HepG2 (cell line): ENCODE data around the gene ARL4D. TPM values are rescaled to one million over a fixed set of nuclear protein-coding genes. Genes with fewer than 3 reads are reported as not detected.

Experiments used
- CREB3 ChIP-seq: sonication (generic); formaldehyde crosslinking; IDR thresholded peaks from 2 replicates; pipeline ENCODE4 v1.5.0; 2020; ENCODE audit warnings: missing genetic modification reagents
- DNMT3B ChIP-seq: conservative IDR thresholded peaks from 2 replicates; pipeline ENCODE4 v1.6.1; 2016; ENCODE audit warnings: missing biosample characterization, control low read depth
- FOSL2 ChIP-seq: sonication (generic); formaldehyde crosslinking; IDR thresholded peaks from 2 replicates; pipeline ENCODE4 v1.4.0; 2020; ENCODE audit warnings: missing genetic modification reagents
- GRHL1 ChIP-seq: sonication (generic); formaldehyde crosslinking; conservative IDR thresholded peaks from 2 replicates; pipeline ENCODE4 v1.8.0; 2022; ENCODE audit warnings: missing genetic modification reagents
- HNRNPK ChIP-seq: fragments of 200-400 bp; formaldehyde crosslinking; IDR thresholded peaks from 2 replicates; pipeline ENCODE4 v1.6.1; 2018; ENCODE audit warnings: low read length, low read depth, moderate library complexity, mild to moderate bottlenecking; ENCODE audit not compliant: poor library complexity, severe bottlenecking
- HOXD1 ChIP-seq: sonication (generic); formaldehyde crosslinking; IDR thresholded peaks from 2 replicates; pipeline ENCODE4 v1.5.0; 2020; ENCODE audit warnings: missing genetic modification reagents
- MXI1 ChIP-seq: IDR thresholded peaks from 3 replicates; pipeline ENCODE4 v1.6.1; 2012; ENCODE audit warnings: low read depth, low read length, inconsistent platforms, borderline replicate concordance
- PHB2 ChIP-seq: fragments of 450-650 bp; IDR thresholded peaks from 2 replicates; pipeline ENCODE4 v1.6.1; 2018; ENCODE audit not compliant: partially characterized antibody
- POGZ ChIP-seq: sonication (generic); formaldehyde crosslinking; IDR thresholded peaks from 2 replicates; pipeline ENCODE4 v1.4.0; 2020; ENCODE audit warnings: mild to moderate bottlenecking, missing genetic modification reagents
- RFXANK ChIP-seq: IDR thresholded peaks from 2 replicates; pipeline ENCODE4 v1.6.1; 2016
- ZBTB42 ChIP-seq: sonication (generic); formaldehyde crosslinking; IDR thresholded peaks from 2 replicates; pipeline ENCODE4 v1.5.0; 2020; ENCODE audit warnings: mild to moderate bottlenecking, missing genetic modification reagents
- ZFP36 ChIP-seq: fragments of 150-350 bp; IDR thresholded peaks from 2 replicates; pipeline ENCODE4 v1.6.1; 2018; ENCODE audit warnings: borderline replicate concordance, low read length, low read depth; ENCODE audit not compliant: partially characterized antibody
- ZNF143 ChIP-seq: sonication (generic); formaldehyde crosslinking; IDR thresholded peaks from 2 replicates; pipeline ENCODE4 v1.4.0; 2020; ENCODE audit warnings: missing genetic modification reagents
- ZNF432 ChIP-seq: sonication (generic); formaldehyde crosslinking; IDR thresholded peaks from 2 replicates; pipeline ENCODE4 v1.5.0; 2020; ENCODE audit warnings: missing genetic modification reagents, mild to moderate bottlenecking, borderline replicate concordance
- ZNF496 ChIP-seq: sonication (generic); formaldehyde crosslinking; IDR thresholded peaks from 2 replicates; pipeline ENCODE4 v1.8.1; 2023; ENCODE audit warnings: mild to moderate bottlenecking, moderate library complexity, missing genetic modification reagents; ENCODE audit not compliant: insufficient replicate concordance
- ZNF501 ChIP-seq: sonication (generic); formaldehyde crosslinking; IDR thresholded peaks from 2 replicates; pipeline ENCODE4 v1.5.1; 2020; ENCODE audit warnings: mild to moderate bottlenecking, moderate library complexity, missing genetic modification reagents
- ZNF547 ChIP-seq: sonication (generic); formaldehyde crosslinking; IDR thresholded peaks from 2 replicates; pipeline ENCODE4 v1.5.1; 2020; ENCODE audit warnings: mild to moderate bottlenecking, missing genetic modification reagents
- ZNF572 ChIP-seq: sonication (generic); formaldehyde crosslinking; IDR thresholded peaks from 2 replicates; pipeline ENCODE4 v1.5.1; 2020; ENCODE audit warnings: mild to moderate bottlenecking, missing genetic modification reagents
- ZNF777 ChIP-seq: sonication (generic); formaldehyde crosslinking; IDR thresholded peaks from 2 replicates; pipeline ENCODE4 v1.4.0; 2020; ENCODE audit warnings: missing genetic modification reagents
- polyA plus RNA-seq, 8 experiments: library from polyadenylated mRNA; depleted of rRNA in 3 of 8; stranded (reverse) in 7 of 8; unstranded in 1 of 8; fragments of >200 nt; fragmentation: Illumina TruSeq in 4 of 8; extraction: Trizol in 4 of 8; gene quantifications; 2 replicates each; pipeline versions ENCODE4 v1.2.1 to v1.2.3, GENCODE V29; 2011 to 2016; ENCODE audit warnings: low read depth in 4 of 8, missing spikeins in 1 of 8, mixed read lengths in 1 of 8; ENCODE audit not compliant: insufficient read depth in 1 of 8
- total RNA-seq, 5 experiments: library from RNA; depleted of rRNA; stranded (reverse); fragments of >200 nt; fragmentation: Illumina TruSeq; extraction: Trizol; gene quantifications; 2 replicates each; pipeline ENCODE4 v1.2.3, GENCODE V29; 2016; ENCODE audit warnings: low read depth in 1 of 5
- TF ChIP-seq, protein P1 (sequence below): sonication (generic); formaldehyde crosslinking; IDR thresholded peaks from 2 replicates; pipeline ENCODE4 v1.4.0; 2020; ENCODE audit warnings: mild to moderate bottlenecking, missing genetic modification reagents
- TF ChIP-seq, protein P2 (sequence below): sonication (generic); formaldehyde crosslinking; conservative IDR thresholded peaks from 2 replicates; pipeline ENCODE4 v1.4.0; 2020; ENCODE audit warnings: missing genetic modification reagents

The ARL4D gene
- total and polyA plus RNA-seq, 2 of the 13 experiments (the other 11 are each of a cell fraction or from before 2014, with no cell fraction given), result 9.0 to 25.9 TPM

DNA sequence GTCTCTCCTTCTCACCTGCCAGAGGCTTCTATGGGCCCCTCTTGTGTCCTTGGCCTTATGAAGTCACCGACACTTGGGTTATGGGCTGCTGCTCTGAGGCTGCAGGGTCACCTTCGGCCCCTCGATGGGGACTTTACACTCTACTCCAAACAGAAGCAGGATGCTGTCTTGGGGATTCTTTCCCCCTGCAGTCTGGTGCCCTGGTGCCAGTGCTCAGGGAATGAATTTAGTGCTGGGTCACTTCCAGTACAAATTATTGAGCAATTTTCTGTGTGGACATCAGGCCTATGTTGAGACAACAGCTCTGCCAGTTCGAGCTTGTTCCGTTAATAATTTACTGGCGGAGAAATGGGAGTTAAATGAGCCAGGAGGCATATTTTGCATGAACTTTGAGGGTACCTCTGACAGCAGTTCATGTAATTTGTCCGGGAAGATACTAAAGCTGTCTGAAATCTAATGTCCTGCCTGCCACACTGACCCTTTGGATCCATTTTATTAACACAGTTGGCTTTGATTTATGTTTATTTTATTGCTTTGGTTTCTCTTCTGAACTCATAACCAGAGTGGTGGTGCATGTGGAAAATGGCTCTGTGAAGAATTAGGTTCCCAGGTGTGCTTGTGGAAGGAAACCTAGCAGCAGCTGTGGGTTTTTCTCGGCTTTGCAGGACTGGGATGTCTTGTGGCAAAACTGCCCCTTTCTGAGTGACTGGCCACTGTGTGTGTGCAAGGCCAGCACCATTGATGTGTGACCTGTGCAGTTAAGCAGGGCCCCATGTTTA lies 50.9 kb downstream of the ARL4D start (continued):
- TF ChIP-seq, protein P1, sequence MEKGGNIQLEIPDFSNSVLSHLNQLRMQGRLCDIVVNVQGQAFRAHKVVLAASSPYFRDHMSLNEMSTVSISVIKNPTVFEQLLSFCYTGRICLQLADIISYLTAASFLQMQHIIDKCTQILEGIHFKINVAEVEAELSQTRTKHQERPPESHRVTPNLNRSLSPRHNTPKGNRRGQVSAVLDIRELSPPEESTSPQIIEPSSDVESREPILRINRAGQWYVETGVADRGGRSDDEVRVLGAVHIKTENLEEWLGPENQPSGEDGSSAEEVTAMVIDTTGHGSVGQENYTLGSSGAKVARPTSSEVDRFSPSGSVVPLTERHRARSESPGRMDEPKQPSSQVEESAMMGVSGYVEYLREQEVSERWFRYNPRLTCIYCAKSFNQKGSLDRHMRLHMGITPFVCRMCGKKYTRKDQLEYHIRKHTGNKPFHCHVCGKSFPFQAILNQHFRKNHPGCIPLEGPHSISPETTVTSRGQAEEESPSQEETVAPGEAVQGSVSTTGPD (CRISPR knock-in tag), result 0 out of 2 replicates have a peak, but pooled peaks have one; percentile 45
- no peak for TF ChIP-seq ZNF496
- TF ChIP-seq MXI1, result no peak
- no peak for TF ChIP-seq PHB2
- TF ChIP-seq, protein P2, sequence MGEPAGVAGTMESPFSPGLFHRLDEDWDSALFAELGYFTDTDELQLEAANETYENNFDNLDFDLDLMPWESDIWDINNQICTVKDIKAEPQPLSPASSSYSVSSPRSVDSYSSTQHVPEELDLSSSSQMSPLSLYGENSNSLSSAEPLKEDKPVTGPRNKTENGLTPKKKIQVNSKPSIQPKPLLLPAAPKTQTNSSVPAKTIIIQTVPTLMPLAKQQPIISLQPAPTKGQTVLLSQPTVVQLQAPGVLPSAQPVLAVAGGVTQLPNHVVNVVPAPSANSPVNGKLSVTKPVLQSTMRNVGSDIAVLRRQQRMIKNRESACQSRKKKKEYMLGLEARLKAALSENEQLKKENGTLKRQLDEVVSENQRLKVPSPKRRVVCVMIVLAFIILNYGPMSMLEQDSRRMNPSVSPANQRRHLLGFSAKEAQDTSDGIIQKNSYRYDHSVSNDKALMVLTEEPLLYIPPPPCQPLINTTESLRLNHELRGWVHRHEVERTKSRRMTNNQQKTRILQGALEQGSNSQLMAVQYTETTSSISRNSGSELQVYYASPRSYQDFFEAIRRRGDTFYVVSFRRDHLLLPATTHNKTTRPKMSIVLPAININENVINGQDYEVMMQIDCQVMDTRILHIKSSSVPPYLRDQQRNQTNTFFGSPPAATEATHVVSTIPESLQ (CRISPR knock-in tag), result no peak
- 0 out of 2 replicates have a peak, but pooled peaks have one; percentile 44 for TF ChIP-seq ZNF777 (CRISPR knock-in tag)
- no peak for TF ChIP-seq HNRNPK
- TF ChIP-seq CREB3, result no peak
- TF ChIP-seq HOXD1, result no peak; the same call in 1 of the 2 replicates
- TF ChIP-seq ZNF547 (CRISPR knock-in tag), result no peak
- TF ChIP-seq ZNF143 (CRISPR knock-in tag), result peak; percentile 31; the same call in 1 of the 2 replicates
- TF ChIP-seq FOSL2 (CRISPR knock-in tag), result peak; percentile 82
- TF ChIP-seq POGZ (CRISPR knock-in tag), result peak; percentile 69; the same call in 1 of the 2 replicates
- TF ChIP-seq DNMT3B (CRISPR knock-in tag), result 0 out of 2 replicates have a peak, but pooled peaks have one; percentile 51
- no peak; the same call in 1 of the 2 replicates for TF ChIP-seq ZBTB42
- peak; percentile 41; the same call in 1 of the 2 replicates for TF ChIP-seq RFXANK (CRISPR knock-in tag)
- TF ChIP-seq ZNF572 (CRISPR knock-in tag), result no peak
- no peak for TF ChIP-seq ZFP36
- no peak for TF ChIP-seq GRHL1
- no peak for TF ChIP-seq ZNF432
- TF ChIP-seq ZNF501, result peak; percentile 76; the same call in 1 of the 2 replicates
